ENCODE results near the gene ZNF138. TPM values are rescaled to one million over a fixed set of nuclear protein-coding genes. Genes with fewer than 3 reads are reported as not detected.

ZNF138 gene
- total RNA-seq, 2 experiments from 2014 or later: 5.6 to 7.3 TPM

GRCh38 chr7:64873155-64873500, 78.9 kb downstream of the ZNF138 start:
- ATAC-seq (ENCODE audit: poor library complexity) (no peak), DNase-seq (no peak)
- POLR2A ChIA-PET: no interaction called here
- CTCF ChIA-PET: no interaction called here
- peaks cover 7% of the 10 kb centered on the region for H3K4me1 Mint-ChIP-seq (ENCODE audit: low read depth)
- H3K27me3 ChIP-seq (ENCODE audit: control insufficient read depth in 1 of 2, insufficient read depth in 2 of 2, low read length in 2 of 2): peaks cover 0 to 7% of the 10 kb centered on the region in 2 experiments
- no peaks in the 10 kb centered on the region for H3K36me3 Mint-ChIP-seq (ENCODE audit: low read depth)
- no peaks in the 10 kb centered on the region for H3K36me3 ChIP-seq (ENCODE audit: insufficient read depth, low read length)
- no peak overlapping the region for H3K27ac Mint-ChIP-seq
- H3K4me1 ChIP-seq (ENCODE audit: insufficient read depth, low read length): peaks cover 14% of the 10 kb centered on the region
- TF ChIP-seq CTCF (IDR thresholded peaks at IDR 0.05): no peak
- peaks cover 0 to 52% of the 10 kb centered on the region in 2 experiments for H3K9me3 ChIP-seq (ENCODE audit: control insufficient read depth in 1 of 2, insufficient read depth in 1 of 2, low read length in 2 of 2)
- no peak overlapping the region for H3K4me3 ChIP-seq (ENCODE audit: low read length)
- intact Hi-C loops (cut with DNase I, micrococcal nuclease): no loop called here
- H3K4me3 Mint-ChIP-seq: no peak overlapping the region
- no peak overlapping the region for H3K27ac ChIP-seq (ENCODE audit: low read depth in 1 of 2, low read length in 2 of 2)
- H3K9me3 Mint-ChIP-seq: no peaks in the 10 kb centered on the region
- peaks cover 10% of the 10 kb centered on the region for H3K27me3 Mint-ChIP-seq

GRCh38 chr7:64873517-64873916, 79.3 kb downstream of the ZNF138 start:
- ChIA-PET CTCF (no interaction called here), POLR2A (no interaction called here)
- no peaks in the 10 kb centered on the region for H3K36me3 Mint-ChIP-seq (ENCODE audit: low read depth)
- H3K9me3 ChIP-seq (ENCODE audit: control insufficient read depth in 1 of 2, insufficient read depth in 1 of 2, low read length in 2 of 2): peaks cover 0 to 52% of the 10 kb centered on the region in 2 experiments
- no peaks in the 10 kb centered on the region for H3K9me3 Mint-ChIP-seq
- intact Hi-C loops (cut with DNase I, micrococcal nuclease): no loop called here
- DNase-seq (no peak), ATAC-seq (ENCODE audit: poor library complexity) (no peak)
- no peak overlapping the region for H3K27ac Mint-ChIP-seq
- peaks cover 0 to 8% of the 10 kb centered on the region in 2 experiments for H3K27me3 ChIP-seq (ENCODE audit: control insufficient read depth in 1 of 2, insufficient read depth in 2 of 2, low read length in 2 of 2)
- H3K27ac ChIP-seq (ENCODE audit: low read depth in 1 of 2, low read length in 2 of 2): no peak overlapping the region
- peaks cover 7% of the 10 kb centered on the region for H3K4me1 Mint-ChIP-seq (ENCODE audit: low read depth)
- no peak overlapping the region for H3K4me3 ChIP-seq (ENCODE audit: low read length)
- peaks cover 15% of the 10 kb centered on the region for H3K4me1 ChIP-seq (ENCODE audit: insufficient read depth, low read length)
- no peaks in the 10 kb centered on the region for H3K36me3 ChIP-seq (ENCODE audit: insufficient read depth, low read length)
- TF ChIP-seq CTCF (IDR thresholded peaks at IDR 0.05): no peak
- H3K4me3 Mint-ChIP-seq: no peak overlapping the region
- H3K27me3 Mint-ChIP-seq: peaks cover 10% of the 10 kb centered on the region

GRCh38 chr7:64874114-64874513, 79.9 kb downstream of the ZNF138 start:
- peaks cover 15% of the 10 kb centered on the region for H3K4me1 ChIP-seq (ENCODE audit: insufficient read depth, low read length)
- H3K4me1 Mint-ChIP-seq (ENCODE audit: low read depth): peaks cover 7% of the 10 kb centered on the region
- no peak overlapping the region for H3K27ac Mint-ChIP-seq
- ChIA-PET POLR2A (no interaction called here), CTCF (no interaction called here)
- peaks cover 15% of the 10 kb centered on the region for H3K27me3 Mint-ChIP-seq
- H3K4me3 ChIP-seq (ENCODE audit: low read length): no peak overlapping the region
- H3K9me3 ChIP-seq (ENCODE audit: control insufficient read depth in 1 of 2, insufficient read depth in 1 of 2, low read length in 2 of 2): peaks cover 0 to 50% of the 10 kb centered on the region in 2 experiments
- no peak overlapping the region for H3K27ac ChIP-seq (ENCODE audit: low read depth in 1 of 2, low read length in 2 of 2)
- H3K36me3 Mint-ChIP-seq (ENCODE audit: low read depth): no peaks in the 10 kb centered on the region
- no peak for DNase-seq
- no peak for TF ChIP-seq CTCF (IDR thresholded peaks at IDR 0.05)
- intact Hi-C loops (cut with DNase I, micrococcal nuclease): no loop called here
- no peaks in the 10 kb centered on the region for H3K9me3 Mint-ChIP-seq
- peaks cover 0 to 11% of the 10 kb centered on the region in 2 experiments for H3K27me3 ChIP-seq (ENCODE audit: control insufficient read depth in 1 of 2, insufficient read depth in 2 of 2, low read length in 2 of 2)
- H3K4me3 Mint-ChIP-seq: no peak overlapping the region
- ATAC-seq (ENCODE audit: poor library complexity): no peak
- H3K36me3 ChIP-seq (ENCODE audit: insufficient read depth, low read length): no peaks in the 10 kb centered on the region

All from CD4-positive, alpha-beta T cell (primary cell).